ENCODE results near the gene RND2. TPM values are rescaled to one million over a fixed set of nuclear protein-coding genes. Genes with fewer than 3 reads are reported as not detected.
A peak's percentile ranks its signal among the peaks of the same experiment; 100 is the strongest.

RND2 gene
- polyA plus RNA-seq, 1 experiment, result 1.3 TPM

GRCh38 chr17:42980766-42981397 lies 44.1 kb upstream of the RND2 start:
- no peaks in the 10 kb centered on the region for H3K27me3 ChIP-seq (ENCODE audit: control insufficient read depth, insufficient read depth, low read length)
- no peaks in the 10 kb centered on the region; the same call in 1 of the 2 replicates for H3K36me3 ChIP-seq (ENCODE audit: control insufficient read depth, insufficient read depth, low read length)
- no peak for DNase-seq (ENCODE audit: low read depth)
- CTCF ChIA-PET, result no interaction called here
- peak; percentile 6; the same call in 1 of the 2 replicates for TF ChIP-seq CTCF (IDR thresholded peaks at IDR 0.05; ENCODE audit: insufficient read depth, low read depth, low read length)
- peak overlapping the region; percentile 99 for H3K4me3 ChIP-seq (ENCODE audit: low read depth, low read length)
- POLR2A ChIA-PET, result interaction anchor here (1.3 kb wide), 1 partner anchor 17 kb away, joined by 3 read pairs; no protein-coding TSS in a partner anchor

GRCh38 chr17:42982266-42982665 lies 42.8 kb upstream of the RND2 start:
- ChIA-PET CTCF (no interaction called here), POLR2A (no interaction called here)
- Histone ChIP-seq H3K36me3 (ENCODE audit: control insufficient read depth, insufficient read depth, low read length) (peaks cover 2% of the 10 kb centered on the region), H3K27me3 (ENCODE audit: control insufficient read depth, insufficient read depth, low read length) (no peaks in the 10 kb centered on the region), H3K4me3 (ENCODE audit: low read depth, low read length) (no peak overlapping the region)
- DNase-seq (ENCODE audit: low read depth), result no peak
- TF ChIP-seq CTCF (IDR thresholded peaks at IDR 0.05; ENCODE audit: insufficient read depth, low read depth, low read length), result no peak

DNA sequence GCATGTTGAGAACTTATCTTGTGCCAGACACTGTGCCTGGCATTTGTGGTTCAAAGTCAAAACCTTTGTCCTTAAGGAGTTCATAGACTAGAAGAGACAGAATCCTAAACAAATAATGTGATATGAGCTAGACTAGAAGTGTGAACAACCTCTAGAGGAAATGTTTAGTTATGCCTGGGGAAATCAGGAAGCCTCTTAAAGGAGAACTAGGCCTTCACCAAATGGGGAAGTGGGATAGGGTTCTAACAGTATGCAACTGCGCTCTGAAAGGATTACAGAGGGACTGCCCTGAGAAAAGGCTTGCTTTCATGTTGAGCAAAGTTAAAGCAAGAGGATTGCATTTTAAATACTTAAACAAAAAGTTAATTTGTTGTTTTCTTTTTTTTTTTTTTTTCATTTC lies 39.8 kb upstream of the RND2 start:
- Histone ChIP-seq H3K4me3 (ENCODE audit: low read depth, low read length) (no peak overlapping the region), H3K36me3 (ENCODE audit: control insufficient read depth, insufficient read depth, low read length) (peaks cover 4% of the 10 kb centered on the region), H3K27me3 (ENCODE audit: control insufficient read depth, insufficient read depth, low read length) (no peaks in the 10 kb centered on the region)
- ChIA-PET POLR2A (no interaction called here), CTCF (interaction anchor here (0.6 kb wide), 1 partner anchor 80 kb away, joined by 3 read pairs; no protein-coding TSS in a partner anchor)
- no peak for DNase-seq (ENCODE audit: low read depth)
- TF ChIP-seq CTCF (IDR thresholded peaks at IDR 0.05; ENCODE audit: insufficient read depth, low read depth, low read length), result no peak

DNA sequence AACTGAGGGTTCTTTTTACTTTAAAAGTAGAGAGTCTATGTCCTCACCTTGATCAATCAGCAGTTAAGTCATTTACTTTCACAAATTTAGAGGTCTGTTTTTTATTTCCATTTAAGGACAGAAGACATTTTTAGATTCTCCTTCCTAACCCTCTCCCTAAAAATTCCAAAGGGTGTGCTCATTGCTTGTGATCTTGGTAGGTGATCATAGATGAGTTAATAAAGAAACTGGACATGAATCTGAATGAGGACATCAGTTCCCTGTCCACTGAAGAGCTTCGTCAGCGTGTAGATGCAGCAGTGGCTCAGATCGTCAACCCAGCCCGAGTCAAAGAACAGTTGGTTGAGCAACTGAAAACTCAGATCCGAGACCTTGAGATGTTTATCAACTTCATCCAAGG lies 35.9 kb upstream of the RND2 start:
- TF ChIP-seq CTCF (IDR thresholded peaks at IDR 0.05; ENCODE audit: insufficient read depth, low read depth, low read length), result no peak
- ChIA-PET POLR2A (no interaction called here), CTCF (no interaction called here)
- DNase-seq (ENCODE audit: low read depth), result no peak
- H3K27me3 ChIP-seq (ENCODE audit: control insufficient read depth, insufficient read depth, low read length), result no peaks in the 10 kb centered on the region
- H3K4me3 ChIP-seq (ENCODE audit: low read depth, low read length), result no peak overlapping the region
- peaks cover 13% of the 10 kb centered on the region for H3K36me3 ChIP-seq (ENCODE audit: control insufficient read depth, insufficient read depth, low read length)

GRCh38 chr17:42989726-42990652 lies 35.0 kb upstream of the RND2 start:
- Histone ChIP-seq H3K27me3 (ENCODE audit: control insufficient read depth, insufficient read depth, low read length) (no peaks in the 10 kb centered on the region), H3K4me3 (ENCODE audit: low read depth, low read length) (no peak overlapping the region), H3K36me3 (ENCODE audit: control insufficient read depth, insufficient read depth, low read length) (peaks cover 13% of the 10 kb centered on the region)
- peak; percentile 41 for DNase-seq (ENCODE audit: low read depth)
- POLR2A ChIA-PET, result no interaction called here
- CTCF ChIA-PET, result no interaction called here
- TF ChIP-seq CTCF (IDR thresholded peaks at IDR 0.05; ENCODE audit: insufficient read depth, low read depth, low read length), result no peak

All from BJ (cell line).